Cerebellar cortex (tissue), 1 donor: ENCODE measurements around the gene BTBD8.

ENCODE experiments used
- DNase-seq: peaks from one replicate; pipeline ENCODE4 v3.0.0-alpha.2; 2015; ENCODE audit warnings: low spot score

Gene BTBD8

DNA sequence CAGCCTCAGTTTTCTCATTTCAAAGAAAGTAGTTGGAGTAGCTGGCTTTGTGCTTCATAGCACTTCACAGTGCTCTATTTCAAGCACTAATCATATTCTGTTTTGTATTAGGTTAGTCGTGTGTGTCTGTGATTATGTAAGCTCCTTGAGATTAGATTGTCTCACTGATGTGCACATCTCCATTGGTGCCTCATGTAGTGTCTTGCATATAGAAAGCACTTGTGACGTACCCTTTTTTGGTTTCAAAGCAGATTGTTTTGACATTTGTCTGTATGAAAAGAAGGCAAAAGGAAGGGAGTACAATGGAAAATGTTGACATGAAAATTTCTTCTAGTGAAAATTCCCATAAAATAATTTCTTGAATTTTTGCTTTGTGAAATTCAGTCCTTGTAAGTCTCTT lies 13.9 kb downstream of the BTBD8 start:
- no peak for DNase-seq

DNA sequence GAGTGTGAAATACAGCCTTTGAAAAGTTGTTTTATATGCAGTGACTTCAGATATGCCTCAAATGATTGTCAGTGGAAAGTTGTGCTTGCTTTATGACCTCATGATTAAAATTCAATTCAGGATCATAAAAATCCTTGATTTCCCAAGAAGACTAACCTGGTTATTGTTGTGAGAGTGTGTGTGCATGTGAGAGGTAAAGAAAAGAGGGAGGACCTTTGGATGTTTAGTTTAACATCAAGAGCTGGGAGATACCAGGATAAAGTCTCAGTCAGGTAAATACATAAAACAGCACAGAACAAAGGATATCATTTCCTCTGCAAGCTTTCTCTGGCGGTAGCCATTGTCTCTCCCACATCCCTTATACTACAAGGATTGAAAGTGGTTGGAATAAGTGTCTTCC lies 14.4 kb downstream of the BTBD8 start:
- no peak for DNase-seq

DNA sequence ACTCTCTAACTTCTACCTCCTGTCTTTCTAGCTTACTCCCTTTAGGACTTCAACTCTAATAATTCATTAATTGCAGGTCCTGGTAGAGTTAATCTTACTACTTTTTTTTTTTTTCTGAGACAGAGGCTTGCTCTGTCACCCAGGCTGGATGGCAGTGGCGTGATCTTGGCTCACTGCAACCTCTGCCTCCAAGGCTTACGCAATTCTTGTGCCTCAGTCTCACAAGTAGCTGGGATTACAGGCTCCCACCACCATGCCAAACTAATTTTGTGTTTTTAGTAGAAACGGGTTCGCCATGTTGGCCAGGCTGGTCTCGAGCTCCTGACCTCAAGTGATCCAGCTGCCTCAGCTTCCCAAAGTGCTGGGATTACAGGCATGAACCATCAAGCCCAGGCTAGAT lies 15.7 kb downstream of the BTBD8 start:
- no peak for DNase-seq

DNA sequence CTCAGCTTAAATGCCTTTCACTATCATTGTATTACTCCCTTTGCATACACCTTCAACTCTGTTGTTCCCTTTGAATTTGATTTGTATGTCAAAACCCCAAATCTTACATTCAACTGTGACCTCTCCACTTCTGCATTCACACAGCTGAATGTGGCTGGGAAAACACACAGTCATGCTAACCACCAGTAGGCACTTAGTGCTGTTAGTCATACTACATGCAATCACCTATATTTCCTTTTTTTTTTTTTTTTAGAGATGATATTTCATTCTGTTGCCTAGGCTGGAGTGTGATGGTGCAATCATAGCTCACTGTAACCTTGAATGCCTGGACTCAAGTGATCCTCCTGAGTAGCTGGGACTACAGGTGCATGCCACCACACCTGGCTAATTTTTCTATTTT lies 16.2 kb downstream of the BTBD8 start:
- no peak for DNase-seq

DNA sequence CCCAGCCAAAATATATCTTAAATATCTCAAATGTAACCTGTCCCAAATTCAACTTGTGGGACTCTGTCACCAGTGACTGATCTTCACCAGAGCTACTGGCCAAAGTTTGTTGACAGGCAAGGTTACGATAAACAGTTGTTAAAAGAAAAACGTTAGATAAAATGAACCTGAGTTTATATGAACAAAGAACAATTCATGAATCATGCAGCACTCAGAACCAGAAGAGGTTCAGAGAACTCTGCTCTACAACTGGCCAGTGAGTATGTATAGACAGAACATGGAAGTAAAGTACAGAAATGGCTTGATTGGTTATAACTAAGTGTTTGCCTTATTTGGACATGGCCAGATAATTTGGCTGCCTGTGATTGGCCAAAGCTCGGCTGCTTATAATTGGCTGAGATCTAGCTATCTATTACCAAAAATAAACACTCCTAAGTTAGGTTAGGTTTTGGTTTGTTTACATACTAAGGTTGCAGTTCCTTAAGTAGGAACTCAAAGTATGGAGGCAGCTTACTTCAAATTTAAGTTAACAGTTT lies 25.5 kb downstream of the BTBD8 start:
- no peak for DNase-seq

DNA sequence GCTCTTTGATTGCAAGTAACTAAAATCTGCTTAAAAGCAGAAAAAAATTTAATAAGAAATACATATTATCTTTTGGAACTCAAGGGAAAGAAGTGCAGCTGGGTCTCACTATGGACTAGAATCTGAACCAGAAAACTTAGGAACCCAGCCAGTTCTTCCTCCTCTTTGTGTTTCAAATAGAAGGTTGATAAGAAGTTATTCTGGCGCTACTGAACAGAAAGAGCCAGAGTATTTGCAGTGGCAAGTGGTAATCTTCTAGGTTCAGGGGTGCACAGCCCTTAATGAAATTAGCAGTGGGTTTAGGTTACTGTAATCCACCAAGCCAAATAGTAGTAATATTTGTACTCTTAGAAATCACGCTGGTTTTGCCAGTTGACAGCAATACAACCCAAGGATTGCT lies 28.5 kb downstream of the BTBD8 start:
- no peak for DNase-seq

DNA sequence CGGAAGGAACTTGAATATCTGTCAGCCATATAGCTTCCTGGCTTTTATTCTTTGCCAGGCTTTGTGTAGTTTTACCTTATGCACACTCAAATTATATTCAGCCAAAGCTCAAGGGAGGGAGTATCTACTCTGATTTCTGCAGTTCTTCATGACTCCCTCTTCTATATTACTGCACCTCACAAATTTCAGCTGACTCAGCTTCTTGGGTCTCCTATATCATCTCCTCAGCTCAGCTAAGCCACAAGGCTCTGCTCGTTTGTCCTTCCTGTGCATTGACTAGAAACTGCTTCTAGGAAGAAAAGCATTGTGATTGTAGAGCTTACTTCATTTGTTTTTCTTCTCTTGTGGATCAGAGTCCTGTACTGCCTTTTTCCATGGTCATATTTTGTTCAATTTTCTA lies 37.4 kb downstream of the BTBD8 start:
- DNase-seq = no peak

DNA sequence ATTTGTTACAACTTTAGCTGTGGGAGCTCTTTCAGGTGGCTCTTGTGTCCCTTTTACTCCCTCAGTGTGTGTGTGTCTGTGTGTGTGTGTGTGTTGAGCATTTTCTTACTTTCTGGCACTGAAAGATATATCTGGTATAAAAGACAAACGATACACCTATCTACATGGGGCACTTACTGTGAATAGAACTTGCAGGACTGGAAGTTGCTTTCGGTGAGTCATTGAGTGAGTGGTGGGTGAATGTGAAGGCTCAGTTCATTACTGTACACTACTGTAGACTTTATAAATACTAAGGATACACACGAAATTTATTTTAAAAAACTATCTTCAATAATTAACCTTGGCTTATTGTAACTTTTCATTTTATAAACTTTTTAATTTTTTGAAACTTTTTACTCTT lies 38.7 kb downstream of the BTBD8 start:
- DNase-seq = no peak

DNA sequence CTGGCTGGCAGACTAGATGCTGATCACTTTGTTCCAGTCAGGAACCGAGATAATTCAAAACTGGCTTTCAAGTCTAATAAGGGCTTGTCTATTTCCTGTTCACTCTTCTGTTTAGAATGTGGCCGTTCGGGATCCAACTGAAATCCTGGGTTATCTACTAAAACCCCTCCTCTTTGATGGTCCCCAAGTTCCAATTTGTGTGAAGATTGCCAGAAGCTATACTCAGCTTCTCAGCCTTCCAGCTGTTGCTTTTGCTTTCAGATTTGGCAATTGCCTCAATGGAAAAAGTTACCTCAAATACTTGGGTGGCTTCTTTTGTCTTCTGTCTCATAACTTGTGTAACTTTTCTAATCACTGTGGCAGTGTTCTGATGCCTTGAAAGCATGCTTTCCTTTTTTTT lies 43.7 kb downstream of the BTBD8 start:
- no peak for DNase-seq

DNA sequence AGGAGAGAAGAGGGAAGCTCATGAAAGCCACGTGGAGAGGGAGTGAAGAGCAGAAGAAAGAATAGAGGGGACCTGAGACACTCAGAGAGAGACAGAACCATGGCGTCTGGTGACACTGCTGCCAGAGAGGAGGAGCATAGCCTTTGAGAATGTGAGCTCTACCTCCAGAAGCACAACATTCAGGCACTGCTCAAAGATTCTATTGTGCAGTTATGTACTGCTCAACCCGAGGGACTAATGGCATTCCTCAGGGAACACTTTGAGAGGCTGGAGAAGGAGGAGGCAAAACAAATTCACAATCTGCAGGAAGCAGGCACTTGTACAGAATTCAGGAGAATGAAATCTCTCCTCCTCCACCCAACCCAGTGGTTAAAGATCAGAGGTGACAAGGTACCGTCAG lies 45.1 kb downstream of the BTBD8 start:
- DNase-seq = no peak

DNA sequence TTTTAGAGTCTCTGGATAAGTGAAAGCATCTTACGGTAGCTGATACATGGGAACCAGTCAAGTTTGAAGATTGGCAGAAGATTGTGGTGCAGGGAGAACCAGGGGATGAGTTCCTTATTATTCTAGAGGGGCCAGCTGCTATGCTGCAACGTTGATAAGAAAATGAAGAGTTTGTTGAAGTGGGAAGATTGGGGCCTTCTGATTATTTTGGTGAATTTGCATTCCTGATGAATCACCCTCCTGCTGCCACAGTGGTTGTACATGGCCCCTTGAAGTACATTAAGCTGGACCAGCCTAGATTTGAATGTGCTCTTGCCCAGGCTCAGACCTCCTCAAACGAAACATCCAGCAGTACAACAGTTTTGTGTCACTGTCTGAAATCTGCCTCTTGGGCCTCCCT lies 45.9 kb downstream of the BTBD8 start:
- no peak for DNase-seq

DNA sequence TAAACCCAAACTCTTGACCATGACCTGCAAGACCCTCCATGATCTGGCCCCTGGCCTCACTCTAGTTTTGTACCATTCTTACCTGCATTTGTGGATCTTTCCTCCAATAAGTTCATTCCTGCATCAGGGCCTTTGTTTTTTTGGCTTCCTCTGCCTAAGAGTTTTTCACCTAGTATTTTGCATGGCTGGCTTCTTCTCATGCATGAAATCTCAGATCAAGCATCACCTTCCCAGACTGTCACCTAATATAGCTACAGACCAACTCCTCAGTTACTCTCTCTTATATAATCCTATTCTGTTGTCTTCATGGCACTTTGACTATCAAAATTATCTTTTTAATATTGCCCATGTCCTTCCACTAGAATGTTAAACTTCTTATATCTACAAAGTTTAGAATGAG lies 54.2 kb downstream of the BTBD8 start:
- DNase-seq = peak; percentile 59

DNA sequence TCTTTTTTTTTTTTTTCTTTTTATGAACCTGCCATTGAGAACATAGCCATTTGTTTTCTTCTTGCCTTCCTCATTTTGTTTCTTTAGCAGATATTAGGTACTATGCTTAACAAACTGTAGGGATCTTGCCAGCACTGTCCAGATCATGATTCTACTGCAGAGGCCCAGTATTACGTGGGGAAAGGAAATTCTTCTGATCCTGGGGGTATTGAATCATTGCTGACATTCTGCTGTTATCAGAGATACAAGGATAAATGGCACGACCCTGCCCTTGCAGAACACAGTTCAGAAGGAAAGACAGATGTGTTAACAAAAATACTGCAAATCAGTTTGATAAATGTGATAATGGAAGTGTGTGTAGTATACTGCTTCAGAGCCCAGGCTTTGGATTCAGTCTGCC lies 56.2 kb downstream of the BTBD8 start:
- DNase-seq = no peak

DNA sequence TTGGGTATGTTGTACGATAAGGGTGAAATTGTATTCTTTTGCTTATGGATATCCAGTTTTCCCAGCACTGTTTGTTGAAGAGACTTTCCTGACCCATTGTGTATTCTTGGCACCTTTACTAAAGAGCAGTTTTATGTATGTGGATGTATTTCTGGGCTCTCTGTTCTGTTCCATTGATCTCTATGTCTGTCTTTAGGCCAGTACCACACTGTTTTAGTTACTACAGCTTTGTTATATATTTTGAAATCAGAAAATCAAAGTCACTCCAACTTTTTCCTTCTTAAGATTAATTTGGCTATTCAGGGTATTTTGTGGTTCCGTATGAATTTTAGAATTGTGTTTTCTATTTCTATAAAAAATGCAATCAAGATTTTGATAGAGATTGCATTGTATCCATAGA lies 74.8 kb downstream of the BTBD8 start:
- no peak for DNase-seq

DNA sequence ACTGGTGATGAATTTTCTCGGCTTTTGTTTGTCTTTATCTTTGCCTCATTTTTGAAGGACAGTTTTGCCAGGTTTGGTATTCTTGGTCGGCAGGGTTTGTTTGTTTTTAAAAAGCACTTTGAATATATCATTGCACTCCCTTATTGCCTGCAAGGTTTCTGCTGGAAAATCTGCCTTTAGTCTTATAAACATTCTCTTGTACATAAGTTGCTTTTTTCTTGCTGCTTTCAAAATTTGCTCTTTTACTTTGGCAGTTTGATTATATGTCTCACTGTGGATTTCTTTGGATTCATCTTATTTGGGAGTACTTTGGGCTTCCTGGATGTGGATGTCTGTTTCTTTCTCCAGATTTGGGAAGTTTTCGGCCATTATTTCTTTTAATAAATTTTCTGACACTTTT lies 79.4 kb downstream of the BTBD8 start:
- no peak for DNase-seq

DNA sequence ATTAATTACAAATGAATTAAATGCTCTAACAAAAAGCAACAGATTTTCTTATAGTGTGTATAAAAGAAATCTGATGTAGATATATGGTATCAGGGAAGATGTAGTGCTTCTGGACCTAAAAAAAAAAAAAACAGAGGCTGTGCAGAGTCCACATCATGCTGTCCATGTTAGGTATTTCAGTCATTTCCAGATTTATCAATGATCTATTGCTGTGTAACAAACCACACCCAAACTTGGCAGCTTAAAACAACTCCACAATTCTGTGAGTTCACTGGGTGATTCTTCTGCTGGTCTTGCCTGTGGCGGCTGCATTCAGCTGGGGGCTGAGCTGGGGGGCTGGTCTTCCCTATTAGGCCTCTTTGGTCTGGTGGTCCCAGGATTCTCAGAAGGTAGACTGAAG lies 85.2 kb downstream of the BTBD8 start:
- DNase-seq = no peak

DNA sequence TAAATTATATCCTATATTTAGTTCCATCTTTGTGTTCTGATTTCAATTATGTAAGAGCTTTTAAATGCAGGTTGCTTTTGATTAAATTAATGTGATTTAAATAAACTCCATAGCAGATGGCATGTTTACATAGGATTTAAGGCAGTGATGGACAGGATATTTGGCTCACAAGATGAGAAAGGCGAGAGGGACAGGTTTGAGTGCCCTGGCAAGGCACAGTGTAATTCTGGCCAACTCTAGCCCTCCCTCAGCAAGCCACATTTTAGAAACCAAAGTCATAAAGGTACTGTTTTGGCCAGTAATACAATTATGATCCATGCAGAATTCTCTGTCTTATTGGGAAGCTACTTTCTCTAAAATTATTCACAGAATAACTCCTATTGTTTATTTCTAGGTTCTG lies 87.0 kb downstream of the BTBD8 start:
- DNase-seq = peak; percentile 71

DNA sequence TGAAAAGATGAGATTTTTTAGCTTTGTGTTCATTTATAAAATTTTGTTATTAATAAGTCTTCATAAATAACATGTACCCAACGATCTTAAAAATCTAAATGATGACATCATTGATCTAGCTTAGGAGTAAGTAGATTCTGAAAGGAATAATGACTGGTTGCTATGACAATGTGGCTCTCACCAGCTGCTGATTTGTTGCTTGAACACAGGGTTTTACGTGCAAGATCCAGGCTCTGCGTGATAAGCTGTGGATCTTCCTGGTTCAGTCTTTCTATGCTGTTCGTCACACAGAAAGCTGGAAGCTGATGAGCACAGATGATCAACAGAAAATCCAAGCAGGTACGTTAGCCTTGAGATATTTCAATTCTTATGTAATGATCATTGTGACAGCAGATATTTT lies 88.5 kb downstream of the BTBD8 start:
- peak; percentile 95 for DNase-seq

DNA sequence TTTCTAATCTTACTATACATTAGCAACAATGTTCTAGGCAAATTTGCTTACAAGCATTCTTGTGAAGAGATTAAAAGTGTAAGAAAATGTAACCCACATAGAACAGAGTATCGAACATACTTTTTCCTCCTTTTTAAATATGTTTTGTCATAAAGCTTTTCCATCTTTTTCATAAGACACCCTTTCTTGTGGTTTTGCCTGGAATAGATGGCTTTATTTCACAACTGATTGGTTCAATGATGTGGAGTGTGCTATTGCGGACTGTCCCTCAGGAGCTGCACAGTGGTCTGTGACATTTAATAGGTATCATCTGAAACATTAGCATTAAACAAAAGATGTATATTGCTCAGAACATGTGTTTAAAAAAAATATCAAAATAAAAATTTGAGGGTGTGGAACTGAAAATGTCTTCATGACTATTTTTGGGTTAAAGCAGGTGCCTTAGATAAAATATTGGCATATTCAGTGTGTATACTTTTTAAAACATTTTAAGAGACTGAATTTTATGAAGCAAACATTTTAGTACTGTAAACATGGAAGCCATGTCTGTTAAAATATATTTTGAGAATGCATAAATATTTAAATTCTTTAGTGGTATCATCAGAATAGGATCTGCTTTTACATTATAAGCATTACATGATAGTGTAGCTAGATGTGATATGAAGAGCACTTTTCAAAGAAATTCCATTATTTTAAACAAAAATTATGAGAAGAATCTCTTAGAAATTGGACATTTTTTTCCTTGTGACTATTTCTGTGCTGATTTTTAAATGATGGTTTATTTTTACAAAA lies 89.3 kb downstream of the BTBD8 start:
- DNase-seq = peak; percentile 57

DNA sequence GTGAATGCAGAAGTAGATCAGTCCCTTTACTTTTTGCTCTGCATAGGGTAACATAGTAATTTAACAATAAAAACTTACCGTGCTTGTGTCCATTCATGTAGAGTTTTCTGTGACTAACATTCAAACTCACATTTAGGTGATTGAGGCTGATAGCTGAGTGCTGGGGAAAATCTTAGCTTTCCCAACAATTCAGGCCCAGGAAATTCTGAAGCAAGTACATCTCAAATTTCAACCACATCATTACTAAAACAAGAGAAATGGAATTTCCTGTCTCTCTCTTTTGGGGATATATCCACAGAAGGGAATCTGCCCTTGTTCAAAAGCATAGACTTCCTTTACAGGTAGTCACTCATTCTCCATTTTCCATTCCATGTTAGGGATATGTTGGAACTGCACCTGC lies 104.5 kb downstream of the BTBD8 start:
- DNase-seq = no peak

DNA sequence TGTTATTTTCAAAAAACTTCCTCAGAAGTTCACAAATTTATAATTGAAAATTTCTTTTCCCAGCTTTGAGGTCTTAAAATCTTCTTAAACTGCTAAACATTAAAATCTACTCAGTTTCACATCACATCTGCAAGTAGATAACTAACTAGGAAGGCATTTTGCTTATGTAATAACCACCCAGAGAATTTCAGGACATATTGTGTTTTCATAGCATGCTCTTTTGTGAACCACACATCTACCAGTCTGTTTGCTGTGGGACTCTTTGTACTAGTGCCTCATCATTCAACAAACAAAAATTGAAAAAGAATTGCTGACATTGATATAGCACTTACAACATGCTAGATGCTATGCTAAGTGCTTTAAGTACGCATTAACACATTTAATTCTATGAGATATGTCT lies 105.9 kb downstream of the BTBD8 start:
- no peak for DNase-seq

DNA sequence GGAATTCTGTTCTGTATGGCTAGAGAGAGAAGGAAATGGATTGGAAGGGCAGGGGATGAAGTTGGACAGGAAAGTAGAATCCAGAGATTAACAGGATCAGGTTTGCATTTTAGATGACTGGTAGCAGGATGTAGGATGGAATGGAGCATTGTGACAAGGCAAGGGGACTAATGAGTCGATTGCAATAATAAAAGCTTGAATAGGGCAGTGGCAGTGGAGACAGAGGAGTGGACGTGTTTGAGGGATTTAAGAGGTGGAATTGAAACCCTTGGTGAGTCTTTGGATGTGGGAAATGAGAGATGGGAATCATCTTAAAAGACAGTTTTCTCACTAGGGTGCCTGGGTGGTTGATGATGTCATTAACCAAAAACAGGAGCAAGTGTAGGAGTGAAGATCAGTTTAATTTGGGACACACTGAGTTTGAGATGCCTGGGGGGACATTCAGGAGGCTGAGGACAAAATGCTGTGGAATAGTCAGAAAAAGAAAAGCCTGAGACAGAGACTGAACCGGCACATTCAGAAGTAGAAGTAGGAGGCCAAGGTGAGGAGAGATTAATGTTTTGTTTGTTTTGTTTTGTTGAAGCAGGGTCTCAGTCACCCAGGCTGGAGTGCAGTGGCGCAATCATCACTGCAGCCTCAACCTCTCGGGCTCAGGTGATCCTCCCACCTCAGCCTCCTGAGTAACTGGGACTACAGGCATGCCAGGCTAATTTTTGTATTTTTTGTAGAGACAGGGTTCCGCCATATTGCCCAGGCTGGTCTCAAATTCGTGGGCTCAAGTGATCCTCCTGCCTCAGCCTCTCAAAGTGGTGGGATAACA lies 108.5 kb downstream of the BTBD8 start:
- DNase-seq = no peak

DNA sequence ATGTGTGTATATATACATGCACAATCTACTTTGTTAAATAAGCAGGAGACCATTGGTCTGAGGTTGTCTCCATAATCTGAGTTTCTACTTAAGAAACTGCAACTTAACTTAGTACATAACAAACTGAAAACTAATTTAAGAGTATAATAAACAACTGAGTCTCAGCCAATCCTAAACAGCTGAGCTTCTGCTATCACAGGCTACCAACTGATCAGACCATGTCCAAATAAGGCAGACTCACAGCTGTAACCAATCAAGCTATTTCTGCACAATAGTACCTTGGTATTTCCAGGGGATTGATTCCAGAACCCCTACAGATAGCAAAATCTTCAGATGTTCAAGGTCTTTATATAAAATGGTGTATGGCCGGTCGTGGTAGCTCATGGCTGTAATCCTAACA lies 111.6 kb downstream of the BTBD8 start:
- DNase-seq = no peak
